Left lung (tissue), 10 donors: ENCODE measurements around the gene SHCBP1L. TPM values are rescaled to one million over a fixed set of nuclear protein-coding genes. Genes with fewer than 3 reads are reported as not detected.

Source experiments
- ATAC-seq: fragments of 200-7000 bp; cut with Tn5 transposase; one replicate; pipeline ENCODE4 v1.9.1; 2020; ENCODE audit warnings: moderate library complexity
- DNase-seq, 4 donors: peaks; one replicate each; pipeline ENCODE4 v3.0.0-alpha.2; 2013 to 2020
- H3K27ac ChIP-seq, 2 donors: fragments of 200-600 bp; sonication (generic) in 1 of 2; one replicate each; pipeline versions ENCODE4 v1.5.0 to v1.8.0; 2020 to 2021
- H3K27me3 ChIP-seq, 2 donors: fragments of 200-600 bp; sonication (generic) in 1 of 2; one replicate each; pipeline versions ENCODE4 v1.5.0 to v1.8.0; 2020 to 2021
- H3K36me3 ChIP-seq, 2 donors: fragments of 200-600 bp; sonication (generic) in 1 of 2; one replicate each; pipeline versions ENCODE4 v1.5.0 to v1.8.0; 2020 to 2021
- H3K4me1 ChIP-seq, 2 donors: fragments of 200-600 bp; one replicate each; pipeline ENCODE4 v1.8.0; 2021
- H3K4me3 ChIP-seq, 2 donors: fragments of 200-600 bp; sonication (generic) in 1 of 2; one replicate each; pipeline versions ENCODE4 v1.5.0 to v1.8.0; 2020 to 2021; ENCODE audit warnings: mild to moderate bottlenecking in 1 of 2
- H3K9me3 ChIP-seq, 2 donors: fragments of 200-600 bp; sonication (generic) in 1 of 2; one replicate each; pipeline versions ENCODE4 v1.5.0 to v1.8.0; 2020 to 2021
- intact Hi-C, 2 donors: fragments of 100-400 bp; cut with DNase I; formaldehyde crosslinking; loops; one replicate each; pipeline versions ENCODE4 v1.11.2 to v1.14.2; 2022
- polyA plus RNA-seq, 6 donors: library from polyadenylated mRNA; unstranded; fragments of 120-200 nt; gene quantifications; one replicate each; pipeline ENCODE4 v1.2.1, GENCODE V29; 2013; ENCODE audit not compliant: insufficient read length in 6 of 6
- total RNA-seq, 2 donors: library from RNA; stranded (reverse); fragmentation: NEBNext Ultra II Directional; extraction: Animal tissue kit (Norgen Biotek cat#: 25700); gene quantifications; one replicate each; pipeline ENCODE4 v1.2.1, GENCODE V29; 2021
- TF ChIP-seq, protein P1 (sequence below), 2 donors: fragments of 200-600 bp; sonication (generic) in 1 of 2; IDR thresholded peaks; one replicate each; pipeline versions ENCODE4 v1.5.0 to v1.8.0; 2021; ENCODE audit warnings: antibody characterized with exemption in 2 of 2
- donor health status: DM: no; HTN: yes; CAD: no.
- donor health status: DM: no; HTN: no; CAD: no.

The SHCBP1L gene
- total and polyA plus RNA-seq, 8 donors, result 0.27 to 0.86 (median 0.58) TPM; not detected in 2

GRCh38 chr1:182861994-182862393 lies 91.0 kb downstream of the SHCBP1L start:
- DNase-seq (no peak), ATAC-seq (no peak)
- H3K27me3 ChIP-seq, result no peaks in the 10 kb centered on the region
- H3K4me1 ChIP-seq, result no peaks in the 10 kb centered on the region
- intact Hi-C loops, result no loop called here
- H3K36me3 ChIP-seq, result peaks cover 13 to 100% of the 10 kb centered on the region in 2 donors
- H3K4me3 ChIP-seq, result no peak overlapping the region
- TF ChIP-seq, protein P1, sequence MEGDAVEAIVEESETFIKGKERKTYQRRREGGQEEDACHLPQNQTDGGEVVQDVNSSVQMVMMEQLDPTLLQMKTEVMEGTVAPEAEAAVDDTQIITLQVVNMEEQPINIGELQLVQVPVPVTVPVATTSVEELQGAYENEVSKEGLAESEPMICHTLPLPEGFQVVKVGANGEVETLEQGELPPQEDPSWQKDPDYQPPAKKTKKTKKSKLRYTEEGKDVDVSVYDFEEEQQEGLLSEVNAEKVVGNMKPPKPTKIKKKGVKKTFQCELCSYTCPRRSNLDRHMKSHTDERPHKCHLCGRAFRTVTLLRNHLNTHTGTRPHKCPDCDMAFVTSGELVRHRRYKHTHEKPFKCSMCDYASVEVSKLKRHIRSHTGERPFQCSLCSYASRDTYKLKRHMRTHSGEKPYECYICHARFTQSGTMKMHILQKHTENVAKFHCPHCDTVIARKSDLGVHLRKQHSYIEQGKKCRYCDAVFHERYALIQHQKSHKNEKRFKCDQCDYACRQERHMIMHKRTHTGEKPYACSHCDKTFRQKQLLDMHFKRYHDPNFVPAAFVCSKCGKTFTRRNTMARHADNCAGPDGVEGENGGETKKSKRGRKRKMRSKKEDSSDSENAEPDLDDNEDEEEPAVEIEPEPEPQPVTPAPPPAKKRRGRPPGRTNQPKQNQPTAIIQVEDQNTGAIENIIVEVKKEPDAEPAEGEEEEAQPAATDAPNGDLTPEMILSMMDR (IDR thresholded peaks at IDR 0.05), result no peak
- no peaks in the 10 kb centered on the region for H3K9me3 ChIP-seq
- no peak overlapping the region for H3K27ac ChIP-seq

GRCh38 chr1:182860658-182861057 lies 92.3 kb downstream of the SHCBP1L start:
- intact Hi-C loops, result no loop called here
- H3K36me3 ChIP-seq, result peaks cover 13 to 100% of the 10 kb centered on the region in 2 donors
- no peaks in the 10 kb centered on the region for H3K27me3 ChIP-seq
- H3K9me3 ChIP-seq, result no peaks in the 10 kb centered on the region
- TF ChIP-seq, protein P1 (IDR thresholded peaks at IDR 0.05), result no peak
- ATAC-seq (peak; percentile 97), DNase-seq (peak in 1 of 4 donors; percentile 27)
- no peaks in the 10 kb centered on the region for H3K4me1 ChIP-seq
- H3K4me3 ChIP-seq, result no peak overlapping the region
- no peak overlapping the region for H3K27ac ChIP-seq

- TF ChIP-seq, protein P1 (IDR thresholded peaks at IDR 0.05), result no peak
- no peaks in the 10 kb centered on the region for H3K9me3 ChIP-seq
- no peak for ATAC-seq
- intact Hi-C loops, result no loop called here
- no peaks in the 10 kb centered on the region for H3K4me1 ChIP-seq
- no peak for DNase-seq
- H3K4me3 ChIP-seq, result no peak overlapping the region
- no peak overlapping the region for H3K27ac ChIP-seq
- peaks cover 13 to 100% of the 10 kb centered on the region in 2 donors for H3K36me3 ChIP-seq
- H3K27me3 ChIP-seq, result no peaks in the 10 kb centered on the region
Measured at GRCh38 chr1:182857212-182857611, 95.8 kb downstream of the SHCBP1L start.

DNA sequence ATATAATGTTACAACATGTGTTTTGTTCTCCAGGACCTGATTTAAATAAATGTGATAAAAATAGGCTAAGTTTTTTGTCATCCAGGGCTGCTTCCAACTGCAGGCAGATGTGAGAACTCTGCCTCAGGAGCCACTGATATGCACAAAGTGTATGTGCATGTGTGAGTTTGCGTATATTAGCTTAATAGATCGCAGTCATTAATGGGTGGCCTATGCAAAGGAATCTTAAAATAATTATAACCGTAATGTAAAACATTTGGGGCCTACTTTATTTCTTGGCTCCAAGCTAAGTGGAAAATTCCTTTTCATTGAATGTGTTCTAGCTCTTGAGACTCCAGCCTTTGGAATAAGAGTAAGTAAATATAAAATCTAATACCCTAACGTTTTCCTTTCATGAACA lies 97.1 kb downstream of the SHCBP1L start:
- Histone ChIP-seq H3K4me1 (no peaks in the 10 kb centered on the region), H3K9me3 (no peaks in the 10 kb centered on the region), H3K36me3 (peaks cover 13 to 100% of the 10 kb centered on the region in 2 donors), H3K4me3 (no peak overlapping the region), H3K27ac (no peak overlapping the region), H3K27me3 (no peaks in the 10 kb centered on the region)
- DNase-seq, result no peak
- no peak for ATAC-seq
- intact Hi-C loops, result no loop called here
- TF ChIP-seq, protein P1 (IDR thresholded peaks at IDR 0.05), result no peak

DNA sequence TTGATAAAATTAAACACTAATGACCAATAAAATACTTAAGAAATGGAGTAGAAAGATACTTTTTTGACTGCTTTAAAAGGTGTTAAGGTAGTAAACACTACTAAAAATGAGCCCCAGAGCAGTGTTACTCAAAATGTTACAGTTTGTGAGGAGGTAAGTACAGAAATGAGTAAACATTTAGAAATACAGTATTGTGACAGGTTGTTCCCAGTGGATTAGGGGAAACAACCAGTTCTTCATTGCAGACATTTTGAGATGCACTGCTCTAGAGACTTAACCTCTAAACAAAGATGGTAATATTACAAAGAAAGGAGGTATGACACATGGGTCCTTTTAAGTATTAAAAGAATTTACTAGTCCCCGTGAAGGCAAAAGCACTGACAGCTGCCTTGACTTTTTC lies 101.1 kb downstream of the SHCBP1L start:
- Histone ChIP-seq H3K27me3 (no peaks in the 10 kb centered on the region), H3K27ac (no peak overlapping the region), H3K4me1 (no peaks in the 10 kb centered on the region), H3K36me3 (peaks cover 0 to 99% of the 10 kb centered on the region in 2 donors), H3K9me3 (no peaks in the 10 kb centered on the region), H3K4me3 (no peak overlapping the region)
- no peak for DNase-seq
- ATAC-seq, result no peak
- TF ChIP-seq, protein P1 (IDR thresholded peaks at IDR 0.05), result no peak
- intact Hi-C loops, result no loop called here
